GM19025 (cell line): Measurements from ENCODE around the gene MYBPC2.

Source experiments
- ATAC-seq: cut with Tn5 transposase; IDR thresholded peaks from one replicate; pipeline ENCODE4 v1.9.1; 2021; ENCODE audit warnings: mild to moderate bottlenecking, low read depth, moderate library complexity; ENCODE audit not compliant: unreplicated experiment

The MYBPC2 gene

GRCh38 chr19:50406829-50407228 is 25.9 kb upstream of the MYBPC2 start:
- ATAC-seq: no peak

- ATAC-seq: no peak
These were observed 23.3 kb upstream of the MYBPC2 start for GRCh38 chr19:50409347-50409746.

GRCh38 chr19:50410109-50410508 is 22.6 kb upstream of the MYBPC2 start:
- no peak for ATAC-seq

- ATAC-seq: no peak
These were observed 20.3 kb upstream of the MYBPC2 start for GRCh38 chr19:50412419-50412818.

GRCh38 chr19:50413096-50413495 is 19.6 kb upstream of the MYBPC2 start:
- ATAC-seq: no peak

- no peak for ATAC-seq
These were observed 19.2 kb upstream of the MYBPC2 start for GRCh38 chr19:50413531-50413930.

- ATAC-seq: no peak
These were observed 17.6 kb upstream of the MYBPC2 start for GRCh38 chr19:50414864-50415660.

- peak; percentile 62 for ATAC-seq
These were observed 17.0 kb upstream of the MYBPC2 start for GRCh38 chr19:50415661-50416033.

GRCh38 chr19:50416034-50416977 is 16.4 kb upstream of the MYBPC2 start:
- ATAC-seq: no peak

GRCh38 chr19:50417111-50418081 is 15.3 kb upstream of the MYBPC2 start:
- no peak for ATAC-seq

- no peak for ATAC-seq
These were observed 14.3 kb upstream of the MYBPC2 start, which contains the start of gene SPIB for GRCh38 chr19:50418176-50419021. SPIB (plus strand) TSS chr19:50418938; CDS start chr19:50418963, 25 bp downstream.

- no peak for ATAC-seq
These were observed 13.6 kb upstream of the MYBPC2 start for GRCh38 chr19:50419022-50419579.

- ATAC-seq: no peak
These were observed 13.1 kb upstream of the MYBPC2 start for GRCh38 chr19:50419580-50420035.

GRCh38 chr19:50420127-50420526 is 12.6 kb upstream of the MYBPC2 start:
- no peak for ATAC-seq

- no peak for ATAC-seq
These were observed 11.9 kb upstream of the MYBPC2 start for GRCh38 chr19:50420808-50421207.

- no peak for ATAC-seq
These were observed 10.1 kb upstream of the MYBPC2 start for GRCh38 chr19:50422397-50423278.

GRCh38 chr19:50423279-50424113 is 9.2 kb upstream of the MYBPC2 start:
- no peak for ATAC-seq
